ENCODE measurements around the gene CANT1.

DNA sequence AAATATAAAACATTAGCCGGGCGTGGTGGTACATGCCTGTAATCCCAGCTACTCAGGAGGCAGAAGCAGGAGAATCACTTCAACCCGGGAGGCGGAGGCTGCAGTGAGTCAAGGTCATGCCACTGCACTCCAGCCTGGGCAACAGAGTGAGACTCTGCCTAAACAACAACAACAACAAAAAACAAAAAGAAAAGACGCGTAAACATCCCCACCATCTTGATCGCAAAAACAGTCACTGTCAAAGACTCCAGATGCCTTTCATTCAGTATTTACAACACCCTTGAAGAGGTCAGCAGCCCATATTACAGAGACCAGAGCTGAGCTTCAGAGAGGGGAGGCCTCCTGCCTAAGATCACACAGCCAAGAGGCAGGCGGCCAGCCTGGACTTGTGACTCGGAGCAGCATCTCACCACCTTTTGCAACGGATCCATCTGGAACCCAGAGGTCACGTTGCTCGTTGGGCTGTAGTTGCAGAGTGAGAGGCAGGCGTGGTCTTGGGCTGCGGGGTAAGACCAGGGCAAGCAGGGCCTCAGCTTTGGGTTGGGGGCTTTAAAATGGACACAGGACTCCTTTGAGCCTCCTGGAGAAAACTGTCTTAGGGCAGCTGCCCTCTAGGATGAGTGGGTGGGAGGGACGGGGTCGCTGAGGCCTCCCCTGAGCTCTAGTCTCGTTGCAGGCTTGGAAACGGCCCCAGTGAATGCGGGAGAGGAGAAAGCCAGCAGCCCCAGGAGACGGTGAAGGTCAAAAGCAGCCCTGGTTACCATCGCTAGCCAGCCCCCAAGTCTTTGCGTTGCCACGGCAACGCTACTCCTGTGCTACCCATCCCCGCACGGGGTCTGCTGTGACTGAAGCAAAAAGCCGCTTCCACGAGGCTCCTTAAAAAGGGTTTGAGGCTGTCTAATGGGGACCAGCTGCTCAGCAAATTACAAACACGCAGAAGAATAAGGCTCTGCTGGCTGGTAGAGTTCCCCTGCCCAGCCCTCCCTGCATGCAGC, 55.9 kb downstream of the CANT1 start:
- TF ChIP-seq, protein P1, sequence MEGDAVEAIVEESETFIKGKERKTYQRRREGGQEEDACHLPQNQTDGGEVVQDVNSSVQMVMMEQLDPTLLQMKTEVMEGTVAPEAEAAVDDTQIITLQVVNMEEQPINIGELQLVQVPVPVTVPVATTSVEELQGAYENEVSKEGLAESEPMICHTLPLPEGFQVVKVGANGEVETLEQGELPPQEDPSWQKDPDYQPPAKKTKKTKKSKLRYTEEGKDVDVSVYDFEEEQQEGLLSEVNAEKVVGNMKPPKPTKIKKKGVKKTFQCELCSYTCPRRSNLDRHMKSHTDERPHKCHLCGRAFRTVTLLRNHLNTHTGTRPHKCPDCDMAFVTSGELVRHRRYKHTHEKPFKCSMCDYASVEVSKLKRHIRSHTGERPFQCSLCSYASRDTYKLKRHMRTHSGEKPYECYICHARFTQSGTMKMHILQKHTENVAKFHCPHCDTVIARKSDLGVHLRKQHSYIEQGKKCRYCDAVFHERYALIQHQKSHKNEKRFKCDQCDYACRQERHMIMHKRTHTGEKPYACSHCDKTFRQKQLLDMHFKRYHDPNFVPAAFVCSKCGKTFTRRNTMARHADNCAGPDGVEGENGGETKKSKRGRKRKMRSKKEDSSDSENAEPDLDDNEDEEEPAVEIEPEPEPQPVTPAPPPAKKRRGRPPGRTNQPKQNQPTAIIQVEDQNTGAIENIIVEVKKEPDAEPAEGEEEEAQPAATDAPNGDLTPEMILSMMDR (conservative IDR thresholded peaks at IDR 0.05; ENCODE audit: low read depth, low read length): no peak
- no peak for TF ChIP-seq EZH2 (IDR thresholded peaks at IDR 0.05; ENCODE audit: borderline replicate concordance, low read depth, low read length, poor library complexity, severe bottlenecking)
